HFFc6 (cell line): ENCODE data around the gene IQCH. TPM values are rescaled to one million over a fixed set of nuclear protein-coding genes. Genes with fewer than 3 reads are reported as not detected.

Experiments
- DNase-seq: peaks from one replicate; pipeline ENCODE4 v3.0.0-alpha.2; 2018
- H3K27ac Mint-ChIP-seq: 2 replicates; pipeline ENCODE4 v1.8.0; 2020; ENCODE audit warnings: mild to moderate bottlenecking, mixed read lengths
- H3K27me3 Mint-ChIP-seq: 2 replicates; pipeline ENCODE4 v1.8.0; 2021; ENCODE audit warnings: mild to moderate bottlenecking, moderate library complexity, mixed read lengths; ENCODE audit not compliant: insufficient read depth
- H3K36me3 Mint-ChIP-seq: 2 replicates; pipeline ENCODE4 v1.8.0; 2021; ENCODE audit warnings: low read depth, mixed read lengths
- H3K4me1 Mint-ChIP-seq: 2 replicates; pipeline ENCODE4 v1.8.0; 2020; ENCODE audit warnings: low read depth, mixed read lengths
- H3K4me3 Mint-ChIP-seq: 2 replicates; pipeline ENCODE4 v1.8.0; 2020; ENCODE audit warnings: mild to moderate bottlenecking, moderate library complexity, mixed read lengths
- H3K9me3 Mint-ChIP-seq: 2 replicates; pipeline ENCODE4 v1.8.0; 2020; ENCODE audit warnings: mild to moderate bottlenecking, mixed read lengths
- CTCF ChIP-seq: fragments of 200-600 bp; sonication (generic); IDR thresholded peaks from 2 replicates; pipeline ENCODE4 v1.5.0; 2021; ENCODE audit warnings: antibody characterized with exemption, mild to moderate bottlenecking
- total RNA-seq, 6 experiments: library from RNA; stranded (reverse); fragmentation: NEBNext Ultra II Directional; extraction: Animal tissue kit (Norgen Biotek cat#: 25700); gene quantifications; 2 replicates in 1 of 6; 3 replicates in 5 of 6; pipeline ENCODE4 v1.2.3, GENCODE V29; 2021

Gene IQCH
- total RNA-seq, 6 experiments from 2014 or later, result 1.1 to 2.2 (median 1.5) TPM

GRCh38 chr15:67329984-67330733 lies 75.6 kb downstream of the IQCH start:
- Mint-ChIP-seq H3K9me3 (no peaks in the 10 kb centered on the region), H3K36me3 (no peaks in the 10 kb centered on the region), H3K27me3 (peaks cover 2% of the 10 kb centered on the region), H3K4me1 (peaks cover 5% of the 10 kb centered on the region), H3K27ac (no peak overlapping the region), H3K4me3 (no peak overlapping the region)
- no peak for TF ChIP-seq CTCF
- no peak for DNase-seq

GRCh38 chr15:67331676-67332075 lies 77.1 kb downstream of the IQCH start:
- Mint-ChIP-seq H3K36me3 (no peaks in the 10 kb centered on the region), H3K9me3 (no peaks in the 10 kb centered on the region), H3K4me1 (peaks cover 5% of the 10 kb centered on the region), H3K27ac (no peak overlapping the region), H3K27me3 (peaks cover 3% of the 10 kb centered on the region), H3K4me3 (no peak overlapping the region)
- no peak for TF ChIP-seq CTCF
- DNase-seq, result peak; percentile 18

- Mint-ChIP-seq H3K4me1 (peaks cover 5% of the 10 kb centered on the region), H3K9me3 (no peaks in the 10 kb centered on the region), H3K27ac (no peak overlapping the region), H3K4me3 (no peak overlapping the region), H3K36me3 (no peaks in the 10 kb centered on the region), H3K27me3 (peaks cover 3% of the 10 kb centered on the region; the same call in 1 of the 2 replicates)
- no peak for DNase-seq
- TF ChIP-seq CTCF, result no peak
These were observed 80.4 kb downstream of the IQCH start for GRCh38 chr15:67335026-67335425.

GRCh38 chr15:67335534-67336222 lies 81.1 kb downstream of the IQCH start:
- Mint-ChIP-seq H3K27ac (no peak overlapping the region), H3K36me3 (no peaks in the 10 kb centered on the region), H3K27me3 (peaks cover 3% of the 10 kb centered on the region; the same call in 1 of the 2 replicates), H3K4me1 (peaks cover 5% of the 10 kb centered on the region), H3K4me3 (no peak overlapping the region), H3K9me3 (no peaks in the 10 kb centered on the region)
- no peak for TF ChIP-seq CTCF
- DNase-seq, result no peak

GRCh38 chr15:67340630-67341029 lies 86.0 kb downstream of the IQCH start:
- Mint-ChIP-seq H3K4me1 (no peaks in the 10 kb centered on the region), H3K36me3 (peaks cover 10% of the 10 kb centered on the region; the same call in 1 of the 2 replicates), H3K9me3 (no peaks in the 10 kb centered on the region), H3K27ac (no peak overlapping the region), H3K27me3 (peaks cover 4% of the 10 kb centered on the region), H3K4me3 (no peak overlapping the region)
- no peak for TF ChIP-seq CTCF
- DNase-seq, result no peak
